PC-9 (cell line): ENCODE data around the gene ZNF518B. TPM values are rescaled to one million over a fixed set of nuclear protein-coding genes. Genes with fewer than 3 reads are reported as not detected.

ENCODE experiments used
- BruUV-seq: library from RNA; stranded (reverse); fragments of 400-500 nt; replicated peaks from 2 replicates; lab custom pipeline; 2021; lab: Mats Ljungman, UMichigan
- CTCF ChIA-PET: fragments of 300-600 bp; sonication (Branson Sonifier 250); formaldehyde crosslinking; loops from one replicate; lab custom pipeline; 2022; ENCODE audit warnings: antibody characterized with exemption; lab: Charles Lee
- POLR2A ChIA-PET: fragments of 300-600 bp; sonication (Branson Sonifier 250); formaldehyde crosslinking; loops from one replicate; lab custom pipeline; 2022; ENCODE audit warnings: antibody characterized with exemption; ENCODE audit not compliant: unreplicated experiment; lab: Charles Lee
- DNase-seq, 2 experiments: peaks; one replicate each; pipeline versions ENCODE4 v3.0.0 to v3.0.0-alpha.2; 2015 to 2022; ENCODE audit warnings: mixed read lengths in 1 of 2
- H2AFZ ChIP-seq: fragments of 200-600 bp; sonication (generic); 2 replicates; pipeline ENCODE4 v1.8.1; 2017; ENCODE audit warnings: antibody characterized with exemption
- H3F3A ChIP-seq: fragments of 200-600 bp; sonication (generic); 2 replicates; pipeline ENCODE4 v1.8.1; 2017; ENCODE audit warnings: antibody characterized with exemption, mild to moderate bottlenecking, low read depth; ENCODE audit not compliant: insufficient read depth
- H3K27ac ChIP-seq: fragments of 200-600 bp; sonication (generic); 2 replicates; pipeline ENCODE4 v1.6.1; 2016; ENCODE audit warnings: mixed run types
- H3K27me3 ChIP-seq: fragments of 200-600 bp; sonication (generic); 2 replicates; pipeline ENCODE4 v1.6.1; 2016; ENCODE audit warnings: low read depth, mixed run types; ENCODE audit not compliant: insufficient read depth
- H3K36me3 ChIP-seq: fragments of 200-600 bp; sonication (generic); 2 replicates; pipeline ENCODE4 v1.6.1; 2016; ENCODE audit warnings: low read depth, mixed run types
- H3K4me1 ChIP-seq: fragments of 200-600 bp; sonication (generic); replicated peaks from 2 replicates; pipeline ENCODE4 v1.6.1; 2016; ENCODE audit warnings: mixed run types; ENCODE audit not compliant: insufficient read depth
- H3K4me2 ChIP-seq: fragments of 200-600 bp; sonication (generic); 2 replicates; pipeline ENCODE4 v1.6.1; 2017; ENCODE audit warnings: mixed run types
- H3K4me3 ChIP-seq: fragments of 200-600 bp; sonication (generic); 2 replicates; pipeline ENCODE4 v1.6.1; 2016; ENCODE audit warnings: mixed run types
- H3K79me2 ChIP-seq: fragments of 200-600 bp; sonication (generic); 2 replicates; pipeline ENCODE4 v1.6.1; 2017; ENCODE audit warnings: low read depth, mixed run types
- H3K9me2 ChIP-seq: fragments of 200-600 bp; sonication (generic); 2 replicates; pipeline ENCODE4 v1.8.1; 2017; ENCODE audit warnings: mild to moderate bottlenecking; ENCODE audit not compliant: insufficient read depth
- H3K9me3 ChIP-seq: fragments of 200-600 bp; sonication (generic); 2 replicates; pipeline ENCODE4 v1.8.1; 2016; ENCODE audit warnings: low read depth; ENCODE audit not compliant: insufficient read depth
- H4K20me1 ChIP-seq: fragments of 200-600 bp; sonication (generic); 2 replicates; pipeline ENCODE4 v1.8.1; 2017; ENCODE audit not compliant: insufficient read depth
- EZH2 ChIP-seq: fragments of 200-600 bp; sonication (generic); IDR thresholded peaks from 2 replicates; pipeline ENCODE4 v1.8.0; 2017; ENCODE audit warnings: antibody characterized with exemption, low read depth
- intact Hi-C: fragments of 100-400 bp; cut with micrococcal nuclease; formaldehyde crosslinking; loops from one replicate; pipeline ENCODE4 v1.10.0; 2022; ENCODE audit not compliant: unreplicated experiment
- total RNA-seq: library from RNA; stranded (reverse); gene quantifications from 2 replicates; pipeline ENCODE4 v1.2.3, GENCODE V29; 2021
- TF ChIP-seq, protein P1 (sequence below): fragments of 200-600 bp; sonication (generic); conservative IDR thresholded peaks from 2 replicates; pipeline ENCODE4 v1.6.1; 2017; ENCODE audit warnings: mixed run types, antibody characterized with exemption, mild to moderate bottlenecking, moderate library complexity

The ZNF518B gene
- total RNA-seq, 1 experiment from 2014 or later = 12.3 TPM

DNA sequence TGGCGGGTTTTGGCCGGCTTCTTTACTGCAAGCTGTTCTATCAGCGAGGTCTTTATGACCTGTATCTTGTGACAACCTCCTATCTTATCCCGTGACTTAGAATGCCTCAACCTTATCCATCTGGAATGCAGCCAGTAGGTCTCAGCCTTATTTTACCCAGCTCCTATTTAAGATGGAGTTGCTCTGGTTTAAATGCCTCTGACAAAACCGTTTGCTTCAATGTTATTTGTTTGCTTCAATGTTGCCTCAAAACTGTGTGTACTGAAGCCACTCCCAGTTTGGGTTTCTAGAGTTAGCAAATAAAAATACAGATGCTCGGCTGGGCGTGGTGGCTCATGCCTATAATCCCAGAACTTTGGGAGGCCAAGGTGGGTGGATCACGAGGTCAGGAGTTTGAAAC, 51.6 kb downstream of the ZNF518B start:
- no peak for DNase-seq
- BruUV-seq = no TSS peak
- H3K27me3 ChIP-seq = no peaks in the 10 kb centered on the region; the same call in 1 of the 2 replicates
- H3K9me3 ChIP-seq = no peaks in the 10 kb centered on the region
- no peak overlapping the region for H2AFZ ChIP-seq
- H3K4me3 ChIP-seq = no peak overlapping the region
- H4K20me1 ChIP-seq = no peaks in the 10 kb centered on the region
- ChIA-PET POLR2A (no interaction called here), CTCF (no interaction called here)
- H3F3A ChIP-seq = no peaks in the 10 kb centered on the region
- H3K4me1 ChIP-seq = no peaks in the 10 kb centered on the region
- no peaks in the 10 kb centered on the region for H3K9me2 ChIP-seq
- H3K79me2 ChIP-seq = no peaks in the 10 kb centered on the region
- TF ChIP-seq, protein P1, sequence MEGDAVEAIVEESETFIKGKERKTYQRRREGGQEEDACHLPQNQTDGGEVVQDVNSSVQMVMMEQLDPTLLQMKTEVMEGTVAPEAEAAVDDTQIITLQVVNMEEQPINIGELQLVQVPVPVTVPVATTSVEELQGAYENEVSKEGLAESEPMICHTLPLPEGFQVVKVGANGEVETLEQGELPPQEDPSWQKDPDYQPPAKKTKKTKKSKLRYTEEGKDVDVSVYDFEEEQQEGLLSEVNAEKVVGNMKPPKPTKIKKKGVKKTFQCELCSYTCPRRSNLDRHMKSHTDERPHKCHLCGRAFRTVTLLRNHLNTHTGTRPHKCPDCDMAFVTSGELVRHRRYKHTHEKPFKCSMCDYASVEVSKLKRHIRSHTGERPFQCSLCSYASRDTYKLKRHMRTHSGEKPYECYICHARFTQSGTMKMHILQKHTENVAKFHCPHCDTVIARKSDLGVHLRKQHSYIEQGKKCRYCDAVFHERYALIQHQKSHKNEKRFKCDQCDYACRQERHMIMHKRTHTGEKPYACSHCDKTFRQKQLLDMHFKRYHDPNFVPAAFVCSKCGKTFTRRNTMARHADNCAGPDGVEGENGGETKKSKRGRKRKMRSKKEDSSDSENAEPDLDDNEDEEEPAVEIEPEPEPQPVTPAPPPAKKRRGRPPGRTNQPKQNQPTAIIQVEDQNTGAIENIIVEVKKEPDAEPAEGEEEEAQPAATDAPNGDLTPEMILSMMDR = no peak
- TF ChIP-seq EZH2 = no peak
- H3K36me3 ChIP-seq = no peaks in the 10 kb centered on the region
- H3K4me2 ChIP-seq = no peak overlapping the region
- no peak overlapping the region for H3K27ac ChIP-seq
- intact Hi-C loops = loop anchor here (10.0 kb wide), 1 partner anchor 251 kb away; no protein-coding TSS in a partner anchor

DNA sequence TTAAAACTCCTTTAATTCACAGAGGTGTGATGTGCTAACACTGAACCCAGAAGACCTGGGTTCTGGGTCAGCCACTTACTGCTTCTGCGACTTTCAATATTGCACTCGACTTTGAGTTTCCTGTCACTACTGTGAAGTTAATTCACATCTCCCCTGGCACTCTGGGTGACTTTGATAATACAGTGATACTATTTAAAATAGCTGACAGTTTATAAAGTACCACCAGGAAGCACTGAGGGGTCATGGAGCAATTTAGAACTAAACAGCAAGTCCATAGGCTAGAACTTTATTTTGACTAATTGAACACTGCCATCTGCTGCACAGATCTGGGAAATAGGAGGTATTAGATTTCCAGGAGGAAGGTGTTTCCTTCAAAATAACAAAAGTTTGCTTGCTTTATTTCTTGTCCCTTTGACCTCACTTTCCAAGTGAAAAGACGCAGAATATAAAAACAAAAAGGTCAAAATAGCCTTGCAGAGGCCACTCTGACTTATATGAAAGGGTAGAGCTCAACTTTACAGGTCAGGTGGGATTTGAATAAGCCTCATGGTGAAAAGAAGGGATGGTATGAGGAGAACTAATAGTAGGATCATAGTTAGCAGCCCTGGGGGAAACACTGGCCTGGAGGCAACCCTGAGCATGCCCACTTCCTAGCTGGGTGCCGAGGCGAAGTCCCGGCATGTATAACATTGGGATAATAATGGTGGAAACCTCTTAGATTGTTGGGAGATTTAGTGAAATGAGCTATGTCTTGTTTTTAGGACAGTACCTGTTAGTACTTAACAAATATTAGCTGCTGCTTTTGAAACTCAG, 53.4 kb downstream of the ZNF518B start:
- POLR2A ChIA-PET = no interaction called here
- CTCF ChIA-PET = no interaction called here
- intact Hi-C loops = loop anchor here (5.0 to 10.0 kb wide), 2 partner anchors 249 to 387 kb away; no protein-coding TSS in a partner anchor

DNA sequence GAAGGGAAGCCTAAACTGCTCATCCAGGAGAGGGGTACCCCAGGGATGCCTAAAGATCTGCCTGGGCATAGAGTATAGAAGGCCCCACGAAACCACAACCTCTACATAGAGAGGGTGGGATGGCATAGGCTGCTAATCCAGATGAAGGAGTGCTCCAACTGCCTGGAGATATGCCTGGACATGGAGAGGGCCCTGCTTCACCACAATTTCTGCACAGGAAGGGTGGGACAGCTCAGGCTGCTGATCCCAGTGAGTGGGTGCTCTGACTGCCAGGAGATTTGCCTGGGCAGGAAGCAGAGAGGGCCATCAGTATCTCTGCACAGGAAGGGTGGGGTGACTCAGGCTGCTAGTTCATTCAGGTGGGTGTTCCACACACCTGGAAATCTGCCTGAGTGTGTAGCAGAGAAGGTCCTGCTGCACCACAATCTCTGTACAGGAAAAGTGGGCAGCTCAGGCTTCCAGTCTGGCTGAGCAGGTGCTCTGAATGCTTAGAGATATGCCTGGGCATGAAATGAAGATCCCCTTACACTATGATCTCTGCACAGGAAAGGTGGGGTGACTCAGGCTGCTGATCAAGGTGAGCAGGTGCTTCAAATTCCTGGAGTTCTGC, 61.1 kb downstream of the ZNF518B start:
- no peaks in the 10 kb centered on the region for H3K36me3 ChIP-seq
- H4K20me1 ChIP-seq = no peaks in the 10 kb centered on the region
- no peak for DNase-seq
- BruUV-seq = no TSS peak
- CTCF ChIA-PET = no interaction called here
- no peaks in the 10 kb centered on the region for H3K79me2 ChIP-seq
- TF ChIP-seq, protein P1 = no peak
- TF ChIP-seq EZH2 = no peak
- H3F3A ChIP-seq = no peaks in the 10 kb centered on the region
- H3K4me2 ChIP-seq = no peak overlapping the region
- intact Hi-C loops = no loop called here
- no peak overlapping the region for H3K4me3 ChIP-seq
- H3K27ac ChIP-seq = no peak overlapping the region
- H3K9me2 ChIP-seq = no peaks in the 10 kb centered on the region
- no peaks in the 10 kb centered on the region for H3K9me3 ChIP-seq
- no peaks in the 10 kb centered on the region for H3K27me3 ChIP-seq
- POLR2A ChIA-PET = no interaction called here
- H3K4me1 ChIP-seq = no peaks in the 10 kb centered on the region
- H2AFZ ChIP-seq = no peak overlapping the region

More for the DNA sequence above, 53.4 kb downstream of the ZNF518B start:
- no peaks in the 10 kb centered on the region for H3K4me1 ChIP-seq
- H3K9me3 ChIP-seq = no peaks in the 10 kb centered on the region
- no peaks in the 10 kb centered on the region for H3K9me2 ChIP-seq
- no peak overlapping the region for H2AFZ ChIP-seq
- H3K27me3 ChIP-seq = no peaks in the 10 kb centered on the region; the same call in 1 of the 2 replicates
- H3K4me3 ChIP-seq = no peak overlapping the region
- BruUV-seq = no TSS peak
- H3F3A ChIP-seq = no peaks in the 10 kb centered on the region
- no peaks in the 10 kb centered on the region for H3K79me2 ChIP-seq
- DNase-seq = peak in 1 of 2 experiments; percentile 6
- H3K4me2 ChIP-seq = no peak overlapping the region
- TF ChIP-seq EZH2 = no peak
- TF ChIP-seq, protein P1 = peak; percentile 54
- no peak overlapping the region for H3K27ac ChIP-seq
- no peaks in the 10 kb centered on the region for H3K36me3 ChIP-seq
- no peaks in the 10 kb centered on the region for H4K20me1 ChIP-seq

Other genes starting within 250 kb of the ZNF518B start
- not detected in 2 replicates for gene CLNK, start 227.3 kb upstream of the ZNF518B start, total RNA-seq